GM20000 (cell line): ENCODE data around the gene NAE1.
"Not testable (repeated sequence)": the region's sequence is repeated elsewhere in the genome, so short reads cannot be mapped to it uniquely, and the experiment has no call there.

Source experiments
- DNase-seq: peaks from one replicate; pipeline ENCODE4 v3.0.0; 2012; ENCODE audit warnings: low spot score
- TF ChIP-seq, protein P1 (sequence below): IDR thresholded peaks from 2 replicates; pipeline ENCODE4 v1.5.1; 2012; ENCODE audit warnings: mild to moderate bottlenecking, control low read depth; ENCODE audit errors: extremely low read depth, missing control alignments

The NAE1 gene

DNA sequence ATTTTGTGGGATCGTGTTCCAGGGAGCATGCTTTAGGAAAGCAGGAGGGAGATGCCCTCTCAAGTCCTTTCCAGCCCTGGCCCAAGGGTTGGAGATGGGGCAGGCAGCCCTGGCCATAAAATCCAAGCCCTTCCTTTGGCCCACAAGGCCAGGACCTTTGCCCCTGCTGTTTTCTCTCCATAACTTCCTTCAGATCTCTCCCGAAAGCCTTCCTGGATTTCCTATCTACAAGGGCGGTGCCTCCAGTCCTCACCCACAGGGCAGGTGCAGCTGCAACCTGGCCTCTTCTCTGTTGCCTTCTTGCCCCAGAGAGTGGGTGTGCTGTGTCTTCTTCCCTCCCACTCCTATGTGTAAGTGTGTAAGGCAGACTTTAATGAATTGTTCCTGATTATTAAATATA is 41.1 kb upstream of the NAE1 start:
- DNase-seq, result no peak
- TF ChIP-seq, protein P1, sequence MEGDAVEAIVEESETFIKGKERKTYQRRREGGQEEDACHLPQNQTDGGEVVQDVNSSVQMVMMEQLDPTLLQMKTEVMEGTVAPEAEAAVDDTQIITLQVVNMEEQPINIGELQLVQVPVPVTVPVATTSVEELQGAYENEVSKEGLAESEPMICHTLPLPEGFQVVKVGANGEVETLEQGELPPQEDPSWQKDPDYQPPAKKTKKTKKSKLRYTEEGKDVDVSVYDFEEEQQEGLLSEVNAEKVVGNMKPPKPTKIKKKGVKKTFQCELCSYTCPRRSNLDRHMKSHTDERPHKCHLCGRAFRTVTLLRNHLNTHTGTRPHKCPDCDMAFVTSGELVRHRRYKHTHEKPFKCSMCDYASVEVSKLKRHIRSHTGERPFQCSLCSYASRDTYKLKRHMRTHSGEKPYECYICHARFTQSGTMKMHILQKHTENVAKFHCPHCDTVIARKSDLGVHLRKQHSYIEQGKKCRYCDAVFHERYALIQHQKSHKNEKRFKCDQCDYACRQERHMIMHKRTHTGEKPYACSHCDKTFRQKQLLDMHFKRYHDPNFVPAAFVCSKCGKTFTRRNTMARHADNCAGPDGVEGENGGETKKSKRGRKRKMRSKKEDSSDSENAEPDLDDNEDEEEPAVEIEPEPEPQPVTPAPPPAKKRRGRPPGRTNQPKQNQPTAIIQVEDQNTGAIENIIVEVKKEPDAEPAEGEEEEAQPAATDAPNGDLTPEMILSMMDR, result no peak

DNA sequence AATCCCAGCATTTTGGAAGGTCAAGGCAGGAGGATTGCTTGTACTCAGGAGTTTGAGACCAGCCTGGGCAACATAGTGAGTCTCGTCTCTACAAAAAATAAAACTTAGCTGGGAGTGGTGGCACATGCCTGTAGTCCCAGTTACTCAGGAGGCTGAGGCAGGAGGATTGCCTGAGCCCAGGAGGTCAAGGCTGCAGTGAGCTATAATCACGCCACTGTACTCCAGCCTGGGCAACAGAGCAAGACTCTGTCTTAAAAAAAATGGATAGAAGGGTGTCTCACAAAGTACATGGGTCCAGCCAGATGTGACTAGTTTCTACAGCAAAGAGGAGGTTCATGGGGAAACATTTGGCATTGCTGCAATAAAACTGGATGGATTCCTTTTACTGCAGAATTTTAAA is 40.6 kb upstream of the NAE1 start:
- DNase-seq, result not testable (repeated sequence)

DNA sequence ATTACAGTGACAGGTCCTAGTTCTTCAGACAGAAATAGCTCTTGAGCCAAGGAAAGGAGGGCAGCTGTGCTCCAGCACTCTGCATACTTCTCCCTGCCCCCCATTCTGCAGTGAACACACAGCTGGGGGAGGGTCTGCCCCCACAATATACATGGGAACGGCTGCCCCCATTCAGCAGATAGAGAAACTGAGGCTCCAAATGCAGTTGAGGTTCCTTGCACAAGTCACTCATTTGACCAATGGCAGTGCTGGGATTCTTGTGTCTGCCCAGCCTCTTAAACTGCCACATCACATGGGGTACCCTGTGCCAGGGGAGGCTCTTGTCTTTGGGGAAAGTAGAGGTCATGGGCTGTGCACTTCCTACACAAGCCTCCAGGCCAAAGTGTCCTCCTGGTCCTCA is 38.6 kb upstream of the NAE1 start:
- DNase-seq, result no peak

DNA sequence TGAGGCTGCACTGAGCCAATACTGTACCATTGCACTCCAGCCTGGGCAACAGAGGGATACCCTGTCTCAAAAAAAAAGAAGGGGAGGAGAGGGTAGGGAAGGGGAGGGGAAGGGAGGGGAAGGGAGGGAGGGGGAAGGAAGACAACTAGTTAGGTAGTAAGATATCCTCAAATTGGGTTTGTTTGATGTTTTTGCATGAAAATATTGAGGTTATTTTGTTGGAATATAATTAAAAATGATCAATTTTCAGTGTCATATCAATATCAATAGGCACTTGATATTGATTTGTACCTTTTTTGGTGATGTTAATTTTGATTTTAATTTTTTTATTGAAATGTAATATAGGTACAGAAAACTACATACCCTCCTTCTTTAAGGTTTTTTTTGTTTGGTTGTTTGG is 32.9 kb upstream of the NAE1 start:
- TF ChIP-seq, protein P1, result no peak
- no peak for DNase-seq

More for the DNA sequence above, 38.6 kb upstream of the NAE1 start:
- TF ChIP-seq, protein P1, result no peak

DNA sequence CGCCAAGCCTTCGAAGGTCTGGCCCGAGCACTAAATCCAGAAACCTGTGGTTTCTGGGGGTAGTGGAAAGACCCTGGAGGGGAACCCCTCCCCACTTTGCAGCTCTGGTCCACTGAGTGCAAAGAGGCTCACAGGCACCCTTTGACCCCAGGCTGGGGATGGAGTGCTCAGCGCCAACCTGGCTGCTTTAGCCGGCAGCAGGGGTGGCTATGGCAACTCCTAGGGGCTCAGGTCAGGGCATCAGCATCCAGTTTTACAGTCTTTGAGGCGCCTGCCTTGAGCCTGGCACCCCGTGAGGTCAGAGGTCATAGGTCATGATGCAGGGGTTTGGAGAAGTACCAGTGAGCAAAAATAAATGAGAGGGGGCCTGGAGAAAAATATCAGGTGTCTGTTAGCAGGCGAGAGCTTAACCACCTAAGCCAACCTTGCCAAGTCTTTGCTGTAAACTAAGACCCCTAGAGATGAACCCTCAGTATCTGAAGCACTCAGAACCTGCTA is 31.3 kb upstream of the NAE1 start:
- TF ChIP-seq, protein P1, result no peak
- no peak for DNase-seq

DNA sequence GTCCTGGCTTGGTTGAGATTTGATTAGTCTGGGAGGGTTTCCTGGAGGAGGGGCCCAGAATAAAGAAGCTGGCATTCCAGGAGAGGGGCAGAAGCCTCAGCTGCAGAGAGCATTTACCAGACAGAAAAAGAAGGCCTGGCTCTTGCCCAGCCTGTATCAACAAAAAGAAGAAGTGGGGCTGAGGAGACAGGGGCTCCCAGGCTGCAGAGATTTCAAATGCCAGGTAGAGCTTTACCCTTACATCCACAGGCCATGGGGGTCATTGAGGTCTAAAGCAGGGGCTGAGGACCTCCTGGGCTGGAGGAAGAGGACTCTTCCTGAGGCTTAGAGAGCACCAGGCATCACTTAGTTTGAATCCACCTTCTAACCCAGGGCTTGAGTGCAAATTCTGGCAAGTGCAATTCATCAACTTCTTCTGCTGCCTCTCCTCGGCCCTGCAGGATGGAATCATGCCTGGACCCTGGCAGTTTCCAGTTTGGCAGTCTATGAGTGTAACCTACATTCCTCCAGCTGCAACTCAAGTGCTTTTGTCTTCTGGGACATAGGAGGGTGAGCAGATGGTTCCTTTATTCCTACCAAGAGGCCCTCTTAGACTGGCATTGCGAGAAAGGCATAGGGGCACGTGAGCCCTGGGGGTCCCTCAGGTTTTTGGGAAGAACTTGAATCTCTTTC is 28.8 kb upstream of the NAE1 start:
- no peak for DNase-seq

GRCh38 chr16:66858740-66859396 is 28.1 kb upstream of the NAE1 start:
- no peak for DNase-seq
- TF ChIP-seq, protein P1, result no peak

More for the DNA sequence above, 28.8 kb upstream of the NAE1 start:
- TF ChIP-seq, protein P1, result no peak
